GM06990 (cell line): ENCODE data around the gene CHRNA3.

Experiments used
- DNase-seq: peaks from one replicate; pipeline ENCODE4 v3.0.0-alpha.2; 2011; ENCODE audit not compliant: insufficient read length; ENCODE audit errors: extremely low read depth
- H3K27me3 ChIP-seq: replicated peaks from 2 replicates; pipeline ENCODE4 v1.6.0; 2011; ENCODE audit warnings: low read length; ENCODE audit not compliant: control insufficient read depth, insufficient read depth
- H3K36me3 ChIP-seq: 2 replicates; pipeline ENCODE4 v1.5.1; 2011; ENCODE audit warnings: low read length; ENCODE audit not compliant: control insufficient read depth, insufficient read depth
- H3K4me3 ChIP-seq: replicated peaks from 2 replicates; pipeline ENCODE4 v1.5.1; 2011; ENCODE audit warnings: low read depth, mild to moderate bottlenecking, control low read depth, low read length
- TF ChIP-seq, protein P1 (sequence below): IDR thresholded peaks from 2 replicates; pipeline ENCODE4 v1.5.1; 2011; ENCODE audit warnings: low read length, control low read depth, mild to moderate bottlenecking, inconsistent platforms; ENCODE audit not compliant: insufficient read depth, poor library complexity, severe bottlenecking

Gene CHRNA3

DNA sequence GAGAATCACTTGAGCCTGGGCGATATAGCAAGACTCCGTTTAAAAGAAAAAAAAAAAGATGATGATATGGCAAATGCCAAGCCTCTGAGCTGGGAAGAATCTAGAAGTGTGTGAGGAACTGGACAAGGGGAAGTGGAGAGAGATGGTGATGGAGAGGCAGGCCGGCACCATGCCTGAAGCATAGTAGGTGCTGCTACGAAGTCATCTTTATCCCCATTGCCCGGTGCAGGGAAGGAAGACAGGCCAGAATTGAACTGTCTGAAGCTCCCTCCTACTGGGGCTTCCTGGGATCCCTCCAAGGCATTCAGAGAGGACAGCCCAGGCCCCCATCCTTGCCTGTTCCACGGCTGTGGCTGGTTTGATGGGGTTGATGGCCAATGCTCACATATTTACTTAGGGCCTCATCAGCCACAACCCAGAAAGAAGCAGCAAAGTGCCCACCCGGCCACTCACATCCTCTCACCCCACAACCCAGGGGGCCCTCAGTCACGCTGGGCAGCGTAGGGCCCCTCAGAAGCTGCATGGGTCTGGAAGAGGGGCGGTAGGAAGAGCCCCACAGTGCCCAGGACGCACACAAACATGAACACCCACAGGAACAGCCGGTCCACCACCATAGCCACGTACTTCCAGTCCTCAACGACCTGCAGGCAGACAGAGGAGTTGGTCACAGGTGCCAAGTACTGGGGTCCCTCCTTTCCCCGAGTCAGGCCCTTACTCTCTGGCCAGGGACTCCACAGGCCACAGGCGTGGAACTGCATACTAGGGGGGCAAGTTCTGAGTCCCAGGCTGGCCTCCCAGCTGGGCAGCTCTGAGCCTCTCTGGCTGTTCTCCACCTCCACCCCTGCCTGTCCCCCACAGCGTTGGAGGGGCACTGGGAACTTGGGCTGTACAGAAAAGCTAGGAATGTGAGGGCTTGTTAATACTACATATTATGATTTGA, 4.1 kb upstream of the CHRNA3 start:
- TF ChIP-seq, protein P1, sequence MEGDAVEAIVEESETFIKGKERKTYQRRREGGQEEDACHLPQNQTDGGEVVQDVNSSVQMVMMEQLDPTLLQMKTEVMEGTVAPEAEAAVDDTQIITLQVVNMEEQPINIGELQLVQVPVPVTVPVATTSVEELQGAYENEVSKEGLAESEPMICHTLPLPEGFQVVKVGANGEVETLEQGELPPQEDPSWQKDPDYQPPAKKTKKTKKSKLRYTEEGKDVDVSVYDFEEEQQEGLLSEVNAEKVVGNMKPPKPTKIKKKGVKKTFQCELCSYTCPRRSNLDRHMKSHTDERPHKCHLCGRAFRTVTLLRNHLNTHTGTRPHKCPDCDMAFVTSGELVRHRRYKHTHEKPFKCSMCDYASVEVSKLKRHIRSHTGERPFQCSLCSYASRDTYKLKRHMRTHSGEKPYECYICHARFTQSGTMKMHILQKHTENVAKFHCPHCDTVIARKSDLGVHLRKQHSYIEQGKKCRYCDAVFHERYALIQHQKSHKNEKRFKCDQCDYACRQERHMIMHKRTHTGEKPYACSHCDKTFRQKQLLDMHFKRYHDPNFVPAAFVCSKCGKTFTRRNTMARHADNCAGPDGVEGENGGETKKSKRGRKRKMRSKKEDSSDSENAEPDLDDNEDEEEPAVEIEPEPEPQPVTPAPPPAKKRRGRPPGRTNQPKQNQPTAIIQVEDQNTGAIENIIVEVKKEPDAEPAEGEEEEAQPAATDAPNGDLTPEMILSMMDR = no peak
- Histone ChIP-seq H3K36me3 (no peaks in the 10 kb centered on the region), H3K27me3 (peaks cover 2% of the 10 kb centered on the region), H3K4me3 (no peak overlapping the region)
- no peak for DNase-seq

DNA sequence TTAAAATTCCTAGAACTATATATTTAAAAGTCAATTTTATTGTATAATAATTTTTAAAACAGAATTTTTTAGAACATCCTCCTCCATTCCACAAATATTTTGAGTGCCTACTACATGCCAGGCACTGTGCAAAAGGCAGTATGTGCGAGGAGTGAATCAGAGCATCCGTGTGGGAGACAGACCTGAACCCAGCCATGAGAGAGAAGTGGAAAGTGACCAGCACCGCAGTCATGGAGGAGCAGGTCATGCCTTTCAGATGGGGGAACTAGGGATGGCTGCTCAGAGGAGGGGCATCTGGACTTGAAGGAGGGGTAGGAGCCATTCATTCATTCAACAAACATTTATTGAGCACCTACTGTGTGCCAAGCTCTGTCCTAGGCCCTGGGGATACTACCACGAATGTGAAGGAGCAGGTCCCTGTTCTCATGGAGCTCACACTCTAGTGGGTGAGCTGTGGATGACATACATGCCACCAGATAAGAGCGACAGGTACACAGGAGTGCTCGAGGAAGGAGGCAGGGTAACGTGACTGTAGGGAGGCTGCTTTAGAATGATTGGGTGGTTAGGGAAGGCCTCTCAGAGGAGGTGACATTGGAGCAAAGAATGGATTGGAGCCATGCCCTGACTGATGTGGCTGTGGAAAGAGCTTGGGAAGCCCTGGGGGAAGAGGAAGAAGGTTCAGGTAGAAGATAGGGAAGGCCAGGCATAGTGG, 3.1 kb upstream of the CHRNA3 start:
- Histone ChIP-seq H3K4me3 (no peak overlapping the region), H3K36me3 (no peaks in the 10 kb centered on the region), H3K27me3 (peaks cover 2% of the 10 kb centered on the region)
- DNase-seq = no peak
- TF ChIP-seq, protein P1 = no peak

DNA sequence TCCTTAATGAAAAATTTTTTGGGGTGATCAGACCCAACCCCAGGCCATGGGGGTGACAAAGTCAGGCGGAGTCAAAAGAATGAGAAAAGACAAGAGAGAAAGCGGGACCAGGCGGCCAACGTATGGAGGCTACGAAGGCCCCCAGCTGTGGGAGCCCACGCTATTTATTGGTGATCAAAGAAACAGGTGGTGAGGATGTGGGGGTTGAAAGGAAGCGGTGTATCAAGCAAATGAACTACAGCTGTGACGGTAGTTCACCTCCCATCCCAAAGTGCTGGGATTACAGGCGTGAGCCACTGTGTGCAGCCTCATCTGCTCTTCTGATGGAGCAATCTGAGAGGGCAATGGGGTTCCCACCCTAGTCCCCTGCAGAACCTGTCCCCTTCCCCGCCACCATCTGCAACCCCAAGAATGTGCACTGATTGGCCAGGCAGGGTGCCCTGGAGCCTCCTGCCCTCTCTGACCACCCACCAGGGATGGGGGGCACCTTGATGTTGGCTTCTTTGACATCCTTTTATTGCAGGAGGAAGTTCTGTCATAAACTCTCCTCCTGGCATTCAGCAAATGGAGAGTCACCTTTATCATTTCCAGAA, 1.1 kb upstream of the CHRNA3 start:
- TF ChIP-seq, protein P1 = no peak
- Histone ChIP-seq H3K4me3 (no peak overlapping the region), H3K36me3 (no peaks in the 10 kb centered on the region), H3K27me3 (no peaks in the 10 kb centered on the region; the same call in none of the 2 replicates)
- no peak for DNase-seq

DNA sequence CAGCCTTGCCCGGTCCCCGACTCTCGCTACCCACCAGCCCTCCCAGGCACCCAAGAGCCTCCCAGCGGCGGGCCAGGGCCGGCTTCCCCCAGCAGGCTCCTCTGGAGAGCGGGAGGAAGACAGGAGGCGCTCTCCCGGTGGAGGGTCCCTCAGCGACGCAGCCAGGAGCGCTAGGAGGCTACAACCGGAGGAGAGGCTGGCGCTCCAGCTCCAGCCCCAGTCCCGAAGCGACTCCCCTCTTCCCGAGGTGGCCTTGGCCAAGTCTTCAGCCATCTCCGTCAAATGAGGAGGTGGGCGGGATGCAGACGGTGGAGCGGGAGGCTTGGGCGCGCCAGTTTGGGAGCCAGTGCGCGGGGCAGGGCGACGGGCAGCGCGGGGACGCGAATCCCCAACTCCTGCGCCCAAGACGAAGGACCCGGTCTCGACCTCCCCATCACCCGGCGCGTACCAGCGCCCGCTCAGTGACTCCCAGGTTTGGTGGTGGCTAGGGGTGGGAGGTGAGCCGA, 722 bp downstream of the CHRNA3 start:
- TF ChIP-seq, protein P1 = peak; percentile 6
- Histone ChIP-seq H3K27me3 (no peaks in the 10 kb centered on the region; the same call in none of the 2 replicates), H3K36me3 (no peaks in the 10 kb centered on the region), H3K4me3 (no peak overlapping the region)
- DNase-seq = no peak

DNA sequence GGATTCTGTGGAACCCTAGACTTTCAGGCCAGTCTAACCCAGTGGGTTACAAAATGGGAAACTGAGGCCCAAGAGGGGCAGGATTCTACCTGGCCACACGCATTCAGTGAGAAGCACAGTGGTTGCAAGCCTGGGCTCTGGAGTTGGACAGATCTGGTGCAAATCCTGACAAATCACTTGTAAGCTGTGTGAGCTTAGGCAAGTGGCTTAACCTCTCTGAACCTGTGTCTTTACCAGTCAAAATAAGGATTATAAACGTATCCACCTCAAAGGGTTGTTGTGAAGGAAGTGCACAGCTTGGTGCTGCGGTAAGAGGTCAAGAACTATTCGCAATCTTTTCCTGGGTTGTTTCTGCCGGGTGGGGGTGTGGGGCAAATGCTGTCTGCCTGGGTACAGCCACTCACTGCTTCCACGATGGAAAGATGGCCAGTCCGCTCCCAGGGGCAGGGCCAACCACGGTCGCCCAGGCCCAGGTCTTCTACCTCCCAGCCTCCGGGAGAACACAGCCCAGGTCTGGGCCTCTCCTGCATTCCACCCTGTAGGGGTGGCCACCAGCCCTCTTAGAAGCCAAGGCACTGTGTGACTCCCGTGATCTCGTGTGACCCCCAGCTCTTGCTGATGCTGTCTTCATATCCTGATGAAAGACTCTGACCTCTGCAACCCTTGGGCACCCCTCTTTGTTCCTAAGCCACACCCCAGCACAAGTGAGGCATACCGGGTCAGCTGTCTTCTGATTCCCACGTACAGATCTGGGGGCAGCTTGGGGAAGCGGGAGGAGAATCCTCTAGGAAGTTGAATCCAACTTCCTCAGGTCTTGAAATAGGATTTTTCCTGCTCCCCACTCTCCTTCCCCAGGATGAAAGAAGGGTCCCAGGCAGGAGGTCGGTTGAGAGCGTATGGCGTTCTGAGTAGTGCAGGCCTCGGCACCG, 1.5 kb downstream of the CHRNA3 start:
- no peak for DNase-seq
- Histone ChIP-seq H3K4me3 (no peak overlapping the region), H3K27me3 (no peaks in the 10 kb centered on the region; the same call in none of the 2 replicates), H3K36me3 (no peaks in the 10 kb centered on the region)
- TF ChIP-seq, protein P1 = no peak
